ENCODE measurements around the gene YJU2.

DNA sequence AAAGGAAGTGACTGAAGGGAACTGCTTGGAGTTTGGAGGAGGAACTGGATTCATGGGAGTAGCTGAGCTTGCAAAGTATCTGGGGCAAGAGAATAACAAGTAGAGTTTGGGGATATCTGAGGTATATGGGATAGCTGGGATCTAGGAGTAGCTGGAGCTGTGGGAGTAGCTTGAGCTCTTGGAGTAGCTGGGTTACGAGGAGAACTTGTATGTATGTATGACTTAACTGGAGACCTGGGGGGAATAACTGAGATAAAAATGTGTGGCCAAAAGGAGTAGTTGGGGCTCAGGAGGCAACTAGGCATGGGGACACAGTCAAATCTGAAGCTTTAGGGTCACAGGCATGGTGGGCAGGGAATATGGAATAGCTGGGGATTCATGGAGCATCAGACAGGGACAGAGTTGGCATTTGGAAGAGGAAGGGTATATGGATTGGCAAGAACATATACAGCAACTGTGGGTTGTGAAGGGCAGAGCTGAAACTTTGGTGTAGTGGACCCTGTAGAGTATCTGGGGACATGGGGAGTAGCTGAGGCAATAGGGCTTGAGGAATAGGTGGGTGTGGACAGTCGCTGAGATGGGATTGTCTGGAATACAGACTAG is 45.8 kb upstream of the YJU2 start:
- TF ChIP-seq, protein P1, sequence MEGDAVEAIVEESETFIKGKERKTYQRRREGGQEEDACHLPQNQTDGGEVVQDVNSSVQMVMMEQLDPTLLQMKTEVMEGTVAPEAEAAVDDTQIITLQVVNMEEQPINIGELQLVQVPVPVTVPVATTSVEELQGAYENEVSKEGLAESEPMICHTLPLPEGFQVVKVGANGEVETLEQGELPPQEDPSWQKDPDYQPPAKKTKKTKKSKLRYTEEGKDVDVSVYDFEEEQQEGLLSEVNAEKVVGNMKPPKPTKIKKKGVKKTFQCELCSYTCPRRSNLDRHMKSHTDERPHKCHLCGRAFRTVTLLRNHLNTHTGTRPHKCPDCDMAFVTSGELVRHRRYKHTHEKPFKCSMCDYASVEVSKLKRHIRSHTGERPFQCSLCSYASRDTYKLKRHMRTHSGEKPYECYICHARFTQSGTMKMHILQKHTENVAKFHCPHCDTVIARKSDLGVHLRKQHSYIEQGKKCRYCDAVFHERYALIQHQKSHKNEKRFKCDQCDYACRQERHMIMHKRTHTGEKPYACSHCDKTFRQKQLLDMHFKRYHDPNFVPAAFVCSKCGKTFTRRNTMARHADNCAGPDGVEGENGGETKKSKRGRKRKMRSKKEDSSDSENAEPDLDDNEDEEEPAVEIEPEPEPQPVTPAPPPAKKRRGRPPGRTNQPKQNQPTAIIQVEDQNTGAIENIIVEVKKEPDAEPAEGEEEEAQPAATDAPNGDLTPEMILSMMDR (IDR thresholded peaks at IDR 0.05): no peak
- TF ChIP-seq POLR2A (IDR thresholded peaks at IDR 0.05): no peak

Data from transverse colon (tissue), 3 donors.